GM12878 (cell line): ENCODE results near the gene ZSWIM6. TPM values are rescaled to one million over a fixed set of nuclear protein-coding genes. Genes with fewer than 3 reads are reported as not detected.

Experiments
- ATAC-seq: fragments of 200-7000 bp; cut with Tn5 transposase; 3 replicates; pipeline ENCODE4 v1.9.1; 2020; ENCODE audit warnings: mild to moderate bottlenecking, moderate library complexity
- BruUV-seq: library from RNA; stranded (reverse); fragments of 400-500 nt; replicated peaks from 2 replicates; lab custom pipeline; 2021; lab: Mats Ljungman, UMichigan
- CTCF ChIA-PET: fragments of 300-600 bp; sonication (Branson Sonifier 250); formaldehyde crosslinking; extraction: SDS; loops from one replicate; lab custom pipeline; 2021; ENCODE audit warnings: inconsistent platforms; lab: Yijun Ruan, JAX
- POLR2A ChIA-PET: fragments of 350-600 bp; formaldehyde crosslinking; extraction: SDS; loops from one replicate; lab custom pipeline; 2021; ENCODE audit warnings: inconsistent platforms; lab: Charles Lee
- RAD21 ChIA-PET: fragments of 300-600 bp; sonication (Branson Sonifier 250); formaldehyde crosslinking; loops from one replicate; lab custom pipeline; 2023; ENCODE audit warnings: antibody characterized with exemption; ENCODE audit not compliant: unreplicated experiment; lab: Charles Lee
- SMC1A ChIA-PET: fragments of 300-600 bp; sonication (Branson Sonifier 250); formaldehyde crosslinking; loops from one replicate; lab custom pipeline; 2023; ENCODE audit not compliant: unreplicated experiment, uncharacterized antibody; lab: Charles Lee
- DNase-seq: peaks from one replicate; pipeline ENCODE4 v3.0.0-alpha.2; 2011; ENCODE audit warnings: low read depth, low spot score
- FAIRE-seq: peaks from 3 replicates; lab custom pipeline; 2011; peaks lifted over from hg19 to GRCh38; lab: Jason Lieb, UNC
- H2AFZ ChIP-seq: 2 replicates; pipeline ENCODE4 v1.6.0; 2011; ENCODE audit warnings: low read depth, low read length, control low read depth; ENCODE audit not compliant: control insufficient read depth
- H3K27ac ChIP-seq: 2 replicates; pipeline ENCODE4 v1.5.1; 2011; ENCODE audit warnings: control low read depth; ENCODE audit not compliant: control insufficient read depth, insufficient read depth
- H3K27me3 ChIP-seq, 2 experiments: replicated peaks in 1 of 2; 2 replicates each; pipeline versions ENCODE4 v1.6.0 to v1.6.1; 2011; ENCODE audit warnings: low read length in 1 of 2; ENCODE audit not compliant: control insufficient read depth in 2 of 2, insufficient read depth in 2 of 2
- H3K36me3 ChIP-seq, 2 experiments: 2 replicates each; pipeline ENCODE4 v1.5.1; 2011; ENCODE audit warnings: low read length in 1 of 2; ENCODE audit not compliant: control insufficient read depth in 2 of 2, insufficient read depth in 2 of 2
- H3K4me1 ChIP-seq: 2 replicates; pipeline ENCODE4 v1.6.1; 2011; ENCODE audit warnings: mild to moderate bottlenecking, low read length, moderate library complexity, mixed read lengths; ENCODE audit not compliant: control insufficient read depth, insufficient read depth
- H3K4me2 ChIP-seq: 2 replicates; pipeline ENCODE4 v1.6.0; 2011; ENCODE audit warnings: control low read depth; ENCODE audit not compliant: control insufficient read depth, insufficient read depth
- H3K4me3 ChIP-seq: fragments of 200-600 bp; sonication (generic); 2 replicates; pipeline ENCODE4 v1.5.1; 2016
- H3K79me2 ChIP-seq: 2 replicates; pipeline ENCODE4 v1.6.0; 2011; ENCODE audit warnings: low read length; ENCODE audit not compliant: control insufficient read depth, insufficient read depth
- H3K9ac ChIP-seq: 2 replicates; pipeline ENCODE4 v1.8.0; 2011; ENCODE audit warnings: low read length, control low read depth, mixed read lengths; ENCODE audit not compliant: control insufficient read depth, insufficient read depth
- H3K9me3 ChIP-seq: replicated peaks from 3 replicates; pipeline ENCODE4 v1.5.1; 2011; ENCODE audit warnings: mild to moderate bottlenecking, low read length; ENCODE audit not compliant: control insufficient read depth, insufficient read depth
- H4K20me1 ChIP-seq: 2 replicates; pipeline ENCODE4 v1.6.0; 2011; ENCODE audit not compliant: control insufficient read depth, insufficient read depth
- BMI1 ChIP-seq: fragments of 450-650 bp; IDR thresholded peaks from 2 replicates; pipeline ENCODE4 v1.6.1; 2016; ENCODE audit warnings: mild to moderate bottlenecking, moderate library complexity, borderline replicate concordance
- CBX3 ChIP-seq: fragments of 200-600 bp; sonication (generic); IDR thresholded peaks from 2 replicates; pipeline ENCODE4 v1.6.1; 2016; ENCODE audit warnings: low read depth, borderline replicate concordance
- EZH2 ChIP-seq: IDR thresholded peaks from 2 replicates; pipeline ENCODE4 v1.6.1; 2012; ENCODE audit warnings: low read depth, mild to moderate bottlenecking, control low read depth, inconsistent platforms, low read length, borderline replicate concordance; ENCODE audit not compliant: control insufficient read depth
- FOS ChIP-seq: IDR thresholded peaks from 3 replicates; pipeline ENCODE4 v1.6.1; 2011; ENCODE audit warnings: borderline replicate concordance; ENCODE audit not compliant: insufficient read length; ENCODE audit errors: extremely low read depth
- GATAD2B ChIP-seq: fragments of 450-650 bp; conservative IDR thresholded peaks from 2 replicates; pipeline ENCODE4 v1.6.1; 2017; ENCODE audit warnings: low read depth, mild to moderate bottlenecking, moderate library complexity
- HDAC2 ChIP-seq: fragments of 200-600 bp; sonication (generic); IDR thresholded peaks from 2 replicates; pipeline ENCODE4 v1.6.1; 2017
- IKZF1 ChIP-seq: fragments of 450-650 bp; conservative IDR thresholded peaks from 2 replicates; pipeline ENCODE4 v1.6.1; 2017; ENCODE audit warnings: antibody characterized with exemption, mild to moderate bottlenecking
- IKZF2 ChIP-seq, 2 experiments: fragments of 450-650 bp; IDR thresholded peaks; 2 replicates each; pipeline ENCODE4 v1.6.1; 2017; ENCODE audit warnings: mild to moderate bottlenecking in 2 of 2, moderate library complexity in 2 of 2
- MEF2A ChIP-seq: IDR thresholded peaks from 2 replicates; pipeline ENCODE4 v1.6.1; 2011; ENCODE audit warnings: low read depth, mild to moderate bottlenecking, low read length, moderate library complexity; ENCODE audit not compliant: insufficient read depth
- NBN ChIP-seq: fragments of 450-650 bp; IDR thresholded peaks from 2 replicates; pipeline ENCODE4 v1.6.1; 2016
- NFXL1 ChIP-seq: fragments of 450-650 bp; IDR thresholded peaks from 2 replicates; pipeline ENCODE4 v1.6.1; 2017; ENCODE audit warnings: antibody characterized with exemption, mild to moderate bottlenecking, borderline replicate concordance
- PBX3 ChIP-seq: IDR thresholded peaks from 2 replicates; pipeline ENCODE4 v1.6.1; 2011; ENCODE audit warnings: mild to moderate bottlenecking, low read depth, low read length, moderate library complexity; ENCODE audit not compliant: insufficient replicate concordance
- PML ChIP-seq: IDR thresholded peaks from 2 replicates; pipeline ENCODE4 v1.6.1; 2012; ENCODE audit warnings: low read length, inconsistent platforms
- POLR2AphosphoS5 ChIP-seq: IDR thresholded peaks from 2 replicates; pipeline ENCODE4 v1.6.1; 2011; ENCODE audit warnings: mild to moderate bottlenecking, low read length, inconsistent platforms
- REST ChIP-seq: IDR thresholded peaks from 2 replicates; pipeline ENCODE4 v1.6.1; 2012; ENCODE audit warnings: mild to moderate bottlenecking, low read depth, low read length
- RUNX3 ChIP-seq: IDR thresholded peaks from 2 replicates; pipeline ENCODE4 v1.6.1; 2012; ENCODE audit warnings: low read length, inconsistent platforms
- SMC3 ChIP-seq: IDR thresholded peaks from 2 replicates; pipeline ENCODE4 v1.6.1; 2011; ENCODE audit warnings: low read length, improper control_type of control experiment, borderline replicate concordance
- ZBED1 ChIP-seq: IDR thresholded peaks from 2 replicates; pipeline ENCODE4 v1.6.1; 2016; ENCODE audit warnings: borderline replicate concordance
- ZNF384 ChIP-seq: IDR thresholded peaks from 2 replicates; pipeline ENCODE4 v1.6.1; 2012; ENCODE audit warnings: low read depth, mild to moderate bottlenecking, low read length, improper control_type of control experiment, borderline replicate concordance
- WGBS: methylation state at CpG from one replicate; pipeline ENCODE4 v1.1.6; 2016; ENCODE audit warnings: low lambda C conversion rate; ENCODE audit not compliant: insufficient replicate concordance, insufficient coverage; ENCODE audit errors: missing lambda C conversion rate; 5-methylcytosine and 5-hydroxymethylcytosine counted together
- in situ Hi-C: fragments of 300-500 bp; cut with MboI; formaldehyde crosslinking; loops from 9 replicates; pipeline ENCODE4 v1.14.3; 2018; ENCODE audit warnings: mixed read lengths
- intact Hi-C: fragments of 100-400 bp; cut with micrococcal nuclease; formaldehyde crosslinking; loops from one replicate; pipeline ENCODE4 v1.14.2; 2022; ENCODE audit not compliant: unreplicated experiment
- polyA plus RNA-seq, 11 experiments: library from polyadenylated mRNA; depleted of rRNA in 4 of 11; unstranded in 6 of 11; stranded (reverse) in 5 of 11; fragments of >200 nt; fragmentation: Nextera tagmentation in 4 of 11; fragmentation: Illumina TruSeq in 1 of 11; extraction: Ambion mirVana in 4 of 11; extraction: Trizol in 1 of 11; gene quantifications; 1 replicate in 1 of 11; 2 replicates in 10 of 11; pipeline versions ENCODE4 v1.2.1 to v1.2.3, GENCODE V29; 2011 to 2016; ENCODE audit warnings: inconsistent platforms in 2 of 11, missing spikeins in 2 of 11, low read depth in 1 of 11
- total RNA-seq, 4 experiments: library from RNA; depleted of rRNA in 3 of 4; stranded (reverse); fragments of >200 nt in 3 of 4; fragmentation: Illumina TruSeq in 1 of 4; extraction: Trizol in 1 of 4; gene quantifications; 2 replicates each; pipeline versions ENCODE4 v1.2.1 to v1.2.3, GENCODE V29; 2013 to 2021

ZSWIM6 gene
- total and polyA plus RNA-seq, 10 of the 15 experiments (the other 5 are each of a cell fraction or from before 2014, with no cell fraction given) = 0.53 to 6.2 (median 3.4) TPM

- TF ChIP-seq ZBED1 (no peak), IKZF1 (no peak), GATAD2B (no peak), REST (no peak)
Measured at GRCh38 chr5:61332851-61333320, 828 bp downstream of the ZSWIM6 start (continued).

- Histone ChIP-seq H3K9me3 (no peaks in the 10 kb centered on the region; the same call in 2 of the 3 replicates), H3K79me2 (no peaks in the 10 kb centered on the region), H3K27ac (no peak overlapping the region), H3K4me3 (peak overlapping the region; percentile 76), H4K20me1 (no peaks in the 10 kb centered on the region), H3K9ac (peak overlapping the region; percentile 1; the same call in 1 of the 2 replicates), H2AFZ (peak overlapping the region; percentile 38), H3K27me3 (peaks cover 0 to 17% of the 10 kb centered on the region in 2 experiments; a peak in 2 of 4 replicates), H3K4me1 (peaks cover 8% of the 10 kb centered on the region), H3K36me3 (no peaks in the 10 kb centered on the region), H3K4me2 (peak overlapping the region; percentile 88)
- RAD21 ChIA-PET = interaction anchor here (0.7 kb wide), 1 partner anchor 131 kb away, joined by 3 read pairs; no protein-coding TSS in a partner anchor
- under 1% methylated on average over 56 of the region's 75 CpGs for WGBS
- POLR2A ChIA-PET = interaction anchor here (1.0 kb wide), 1 partner anchor 11 kb away, joined by 3 read pairs; no protein-coding TSS in a partner anchor
- intact Hi-C loops (loop anchor here (1.0 to 5.0 kb wide), 4 partner anchors 75 to 386 kb away; partner anchors contain the start of genes ERCC8 and NDUFAF2), in situ Hi-C loops (no loop called here)
- SMC1A ChIA-PET = interaction anchor here (0.7 to 4.1 kb wide), 2 partner anchors 21 to 133 kb away, joined by 4 to 18 read pairs; no protein-coding TSS in a partner anchor
- no TSS peak for BruUV-seq
- DNase-seq (no peak), FAIRE-seq (no peak), ATAC-seq (peak; percentile 4)
- CTCF ChIA-PET = no interaction called here
- no peak for TF ChIP-seq EZH2
- TF ChIP-seq IKZF2 (IDR thresholded peaks at IDR 0.05) = no peak
- TF ChIP-seq SMC3 = 0 out of 2 replicates have a peak, but pooled peaks have one; percentile 4
- TF ChIP-seq PBX3 = no peak
- TF ChIP-seq POLR2AphosphoS5 = no peak
- TF ChIP-seq FOS = no peak
- no peak for TF ChIP-seq HDAC2
- TF ChIP-seq NBN = no peak
- peak; percentile 33; the same call in 1 of the 2 replicates for TF ChIP-seq RUNX3
- TF ChIP-seq MEF2A = no peak
- no peak for TF ChIP-seq PML
- no peak for TF ChIP-seq CBX3
- TF ChIP-seq BMI1 = no peak
- TF ChIP-seq NFXL1 = no peak
- no peak for TF ChIP-seq ZNF384
Measured at GRCh38 chr5:61333321-61333953, 1.4 kb downstream of the ZSWIM6 start.
